A673 (cell line): ENCODE measurements around the gene SLC16A10. TPM values are rescaled to one million over a fixed set of nuclear protein-coding genes. Genes with fewer than 3 reads are reported as not detected.

Experiments
- BruUV-seq: library from RNA; stranded (reverse); fragments of 400-500 nt; replicated peaks from 2 replicates; lab custom pipeline; 2021; lab: Mats Ljungman, UMichigan
- CTCF ChIA-PET: fragments of 300-600 bp; sonication (Branson Sonifier 250); formaldehyde crosslinking; loops from one replicate; lab custom pipeline; 2022; ENCODE audit warnings: antibody characterized with exemption; lab: Charles Lee
- POLR2A ChIA-PET: fragments of 300-600 bp; sonication (Branson Sonifier 250); formaldehyde crosslinking; loops from one replicate; lab custom pipeline; 2022; ENCODE audit warnings: antibody characterized with exemption; ENCODE audit not compliant: low non-redundant PET; lab: Charles Lee
- DNase-seq: peaks from one replicate; pipeline ENCODE4 v3.0.0-alpha.2; 2015; ENCODE audit warnings: low spot score
- H3K27ac ChIP-seq: fragments of 200-600 bp; sonication (generic); 2 replicates; pipeline ENCODE4 v1.5.1; 2016; ENCODE audit warnings: mixed run types, low read depth, mild to moderate bottlenecking, mixed read lengths, antibody characterized with exemption, low read length; ENCODE audit not compliant: poor library complexity, severe bottlenecking
- H3K27me3 ChIP-seq: fragments of 200-600 bp; sonication (generic); replicated peaks from 2 replicates; pipeline ENCODE4 v1.6.1; 2017; ENCODE audit warnings: mixed run types, low read depth, mild to moderate bottlenecking, mixed read lengths, antibody characterized with exemption, low read length; ENCODE audit not compliant: insufficient read depth, poor library complexity
- H3K36me3 ChIP-seq: fragments of 200-600 bp; sonication (generic); 2 replicates; pipeline ENCODE4 v1.6.1; 2016; ENCODE audit warnings: mixed run types, mild to moderate bottlenecking, mixed read lengths, antibody characterized with exemption, low read length; ENCODE audit not compliant: insufficient read depth, poor library complexity, severe bottlenecking
- H3K4me1 ChIP-seq: fragments of 200-600 bp; sonication (generic); 2 replicates; pipeline ENCODE4 v1.6.1; 2017; ENCODE audit warnings: mixed run types, mild to moderate bottlenecking, mixed read lengths, antibody characterized with exemption, low read length; ENCODE audit not compliant: insufficient read depth, poor library complexity, severe bottlenecking
- H3K4me3 ChIP-seq: fragments of 200-600 bp; sonication (generic); 2 replicates; pipeline ENCODE4 v1.5.1; 2016; ENCODE audit warnings: low read depth, mixed run types, mild to moderate bottlenecking, mixed read lengths, low read length; ENCODE audit not compliant: poor library complexity, severe bottlenecking
- H3K9me3 ChIP-seq: fragments of 200-600 bp; sonication (generic); 2 replicates; pipeline ENCODE4 v1.6.1; 2016; ENCODE audit warnings: mixed run types, low read depth, mild to moderate bottlenecking, mixed read lengths, antibody characterized with exemption, low read length; ENCODE audit not compliant: poor library complexity, severe bottlenecking
- EZH2 ChIP-seq: fragments of 200-600 bp; sonication (generic); IDR thresholded peaks from 2 replicates; pipeline ENCODE4 v1.6.1; 2017; ENCODE audit warnings: borderline replicate concordance, low read depth, mild to moderate bottlenecking, mixed read lengths, antibody characterized with exemption, low read length; ENCODE audit not compliant: poor library complexity, severe bottlenecking
- intact Hi-C: fragments of 100-400 bp; cut with micrococcal nuclease; formaldehyde crosslinking; loops from one replicate; pipeline ENCODE4 v1.10.0; 2022; ENCODE audit not compliant: unreplicated experiment
- total RNA-seq: library from RNA; stranded (reverse); gene quantifications from 2 replicates; pipeline ENCODE4 v1.2.3, GENCODE V29; 2021
- TF ChIP-seq, protein P1 (sequence below): fragments of 300-800, 200-600 bp; sonication (generic); conservative IDR thresholded peaks from 2 replicates; pipeline ENCODE4 v1.5.1; 2017; ENCODE audit warnings: low read depth, mild to moderate bottlenecking, antibody characterized with exemption, low read length, moderate library complexity, mixed read lengths

Gene SLC16A10
- total RNA-seq, 1 experiment from 2014 or later = 7.9 TPM

DNA sequence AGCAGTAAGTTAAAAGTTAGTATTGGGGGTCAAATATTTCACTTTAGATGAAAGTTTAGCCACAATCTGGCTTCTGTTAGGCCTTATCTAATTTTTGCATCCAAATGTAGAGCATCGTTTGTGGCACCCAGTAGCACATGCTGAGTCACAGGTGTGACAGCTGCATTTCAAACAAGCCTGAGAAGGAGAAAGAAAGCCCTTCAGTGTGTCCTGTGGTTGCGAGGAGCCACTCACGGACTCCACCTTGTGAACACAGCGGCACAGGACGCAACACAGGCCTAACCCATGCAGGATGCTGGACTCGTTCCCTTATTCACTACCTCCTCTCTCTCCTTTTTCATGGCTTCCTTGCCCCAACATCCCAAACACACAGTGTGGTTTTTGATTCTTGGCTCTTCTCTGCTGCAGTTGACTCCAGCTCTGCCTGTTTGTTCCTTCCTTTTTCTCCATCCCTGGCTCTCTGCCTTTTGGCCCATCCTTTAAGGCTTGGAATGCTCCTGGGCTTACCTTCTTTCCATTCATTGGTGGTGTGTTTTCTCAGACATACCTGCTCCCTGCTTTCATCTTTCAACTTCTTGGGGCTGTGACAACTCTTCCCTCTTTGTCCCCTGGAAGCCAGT, 124.2 kb downstream of the SLC16A10 start:
- Histone ChIP-seq H3K27me3 (no peaks in the 10 kb centered on the region), H3K36me3 (no peaks in the 10 kb centered on the region), H3K4me3 (no peak overlapping the region), H3K27ac (no peak overlapping the region), H3K4me1 (no peaks in the 10 kb centered on the region), H3K9me3 (no peaks in the 10 kb centered on the region)
- DNase-seq = no peak
- CTCF ChIA-PET = no interaction called here
- POLR2A ChIA-PET = interaction anchor here (0.6 kb wide), 1 partner anchor 682 kb away, joined by 4 read pairs; no protein-coding TSS in a partner anchor
- intact Hi-C loops = loop anchor here (5.0 kb wide), 1 partner anchor 684 kb away; no protein-coding TSS in a partner anchor
- no TSS peak for BruUV-seq
- no peak for TF ChIP-seq EZH2
- TF ChIP-seq, protein P1, sequence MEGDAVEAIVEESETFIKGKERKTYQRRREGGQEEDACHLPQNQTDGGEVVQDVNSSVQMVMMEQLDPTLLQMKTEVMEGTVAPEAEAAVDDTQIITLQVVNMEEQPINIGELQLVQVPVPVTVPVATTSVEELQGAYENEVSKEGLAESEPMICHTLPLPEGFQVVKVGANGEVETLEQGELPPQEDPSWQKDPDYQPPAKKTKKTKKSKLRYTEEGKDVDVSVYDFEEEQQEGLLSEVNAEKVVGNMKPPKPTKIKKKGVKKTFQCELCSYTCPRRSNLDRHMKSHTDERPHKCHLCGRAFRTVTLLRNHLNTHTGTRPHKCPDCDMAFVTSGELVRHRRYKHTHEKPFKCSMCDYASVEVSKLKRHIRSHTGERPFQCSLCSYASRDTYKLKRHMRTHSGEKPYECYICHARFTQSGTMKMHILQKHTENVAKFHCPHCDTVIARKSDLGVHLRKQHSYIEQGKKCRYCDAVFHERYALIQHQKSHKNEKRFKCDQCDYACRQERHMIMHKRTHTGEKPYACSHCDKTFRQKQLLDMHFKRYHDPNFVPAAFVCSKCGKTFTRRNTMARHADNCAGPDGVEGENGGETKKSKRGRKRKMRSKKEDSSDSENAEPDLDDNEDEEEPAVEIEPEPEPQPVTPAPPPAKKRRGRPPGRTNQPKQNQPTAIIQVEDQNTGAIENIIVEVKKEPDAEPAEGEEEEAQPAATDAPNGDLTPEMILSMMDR = no peak

DNA sequence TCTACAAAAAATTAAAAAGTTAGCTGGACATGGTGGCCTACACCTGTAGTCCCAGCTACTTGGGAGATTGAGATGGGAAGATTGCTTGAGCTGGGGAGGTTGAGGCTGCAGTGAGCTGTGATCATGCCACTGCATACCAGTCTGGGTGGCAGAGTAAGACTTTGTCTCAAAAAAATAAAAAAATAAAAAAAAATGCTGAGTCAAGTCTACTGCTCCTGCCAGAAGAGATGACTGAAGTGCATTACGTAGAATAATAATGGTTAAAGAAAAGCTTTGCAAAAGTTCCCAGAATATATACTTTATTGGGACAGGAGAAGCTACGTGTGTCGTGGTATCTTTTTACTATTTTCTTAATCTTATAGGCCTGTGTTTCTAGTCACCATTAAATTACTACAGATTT, 125.3 kb downstream of the SLC16A10 start:
- no peaks in the 10 kb centered on the region for H3K27me3 ChIP-seq
- no peaks in the 10 kb centered on the region for H3K36me3 ChIP-seq
- no peak overlapping the region for H3K27ac ChIP-seq
- H3K4me1 ChIP-seq = no peaks in the 10 kb centered on the region
- CTCF ChIA-PET = interaction anchor here (0.6 to 0.7 kb wide), 2 partner anchors 51 to 153 kb away, joined by 3 to 4 read pairs; no protein-coding TSS in a partner anchor
- no peak for DNase-seq
- TF ChIP-seq, protein P1 = no peak
- TF ChIP-seq EZH2 = no peak
- POLR2A ChIA-PET = interaction anchor here (0.6 to 0.7 kb wide), 2 partner anchors 363 to 683 kb away, joined by 4 to 6 read pairs; no protein-coding TSS in a partner anchor
- H3K9me3 ChIP-seq = no peaks in the 10 kb centered on the region
- BruUV-seq = no TSS peak
- H3K4me3 ChIP-seq = no peak overlapping the region
- intact Hi-C loops = loop anchor here (5.0 kb wide), 1 partner anchor 685 kb away; no protein-coding TSS in a partner anchor

DNA sequence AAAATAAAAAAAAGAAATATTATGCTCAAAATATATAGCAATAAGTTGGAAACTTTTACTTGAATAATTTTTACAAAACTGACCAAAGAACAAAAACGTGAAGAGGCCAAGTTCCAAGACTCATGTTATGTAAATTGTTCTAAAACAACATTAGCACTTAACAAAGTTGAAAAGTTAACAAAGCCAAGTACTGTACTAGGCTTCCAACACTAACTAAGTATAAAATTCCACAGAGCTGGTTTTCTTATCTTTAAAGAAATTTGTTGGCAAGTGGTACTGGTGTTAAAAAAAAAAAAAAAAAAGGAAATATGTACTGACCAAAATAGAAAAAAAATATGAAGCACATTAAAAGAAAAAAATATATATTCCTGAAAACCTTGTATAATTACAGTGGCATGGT, 127.8 kb downstream of the SLC16A10 start:
- POLR2A ChIA-PET = no interaction called here
- no TSS peak for BruUV-seq
- CTCF ChIA-PET = no interaction called here
- Histone ChIP-seq H3K9me3 (no peaks in the 10 kb centered on the region), H3K4me1 (no peaks in the 10 kb centered on the region), H3K27me3 (no peaks in the 10 kb centered on the region), H3K36me3 (no peaks in the 10 kb centered on the region), H3K4me3 (no peak overlapping the region), H3K27ac (no peak overlapping the region)
- no peak for TF ChIP-seq EZH2
- TF ChIP-seq, protein P1 = no peak
- no peak for DNase-seq
- intact Hi-C loops = no loop called here
